Stimulated activated CD8-positive, alpha-beta memory T cell treated with anti-CD3 and anti-CD28 coated beads, Interleukin-4, amount 100 ng/mL, for 48 hours (primary cell): Measurements from ENCODE around the gene LRIG1.

Experiments used
- DNase-seq: peaks from one replicate; pipeline ENCODE4 v3.0.0-alpha.2; 2020

LRIG1 gene

GRCh38 chr3:66413151-66413751, 87.6 kb downstream of the LRIG1 start:
- DNase-seq: no peak

GRCh38 chr3:66411961-66412887, 88.6 kb downstream of the LRIG1 start:
- DNase-seq: no peak

- no peak for DNase-seq
Observed at GRCh38 chr3:66411474-66411873, 89.3 kb downstream of the LRIG1 start.

GRCh38 chr3:66410976-66411375, 89.8 kb downstream of the LRIG1 start:
- no peak for DNase-seq

GRCh38 chr3:66409771-66410754, 90.8 kb downstream of the LRIG1 start:
- no peak for DNase-seq

- peak; percentile 87 for DNase-seq
Observed at GRCh38 chr3:66407611-66408218, 93.1 kb downstream of the LRIG1 start.

- no peak for DNase-seq
Observed at GRCh38 chr3:66406831-66407610, 93.8 kb downstream of the LRIG1 start.

GRCh38 chr3:66406163-66406562, 94.7 kb downstream of the LRIG1 start:
- no peak for DNase-seq

GRCh38 chr3:66405701-66406091, 95.1 kb downstream of the LRIG1 start:
- no peak for DNase-seq

GRCh38 chr3:66404903-66405700, 95.7 kb downstream of the LRIG1 start:
- DNase-seq: no peak

- no peak for DNase-seq
Observed at GRCh38 chr3:66404197-66404596, 96.6 kb downstream of the LRIG1 start.

GRCh38 chr3:66403323-66403990, 97.4 kb downstream of the LRIG1 start:
- DNase-seq: no peak

- no peak for DNase-seq
Observed at GRCh38 chr3:66402596-66403290, 98.1 kb downstream of the LRIG1 start.

GRCh38 chr3:66401675-66402491, 98.9 kb downstream of the LRIG1 start:
- no peak for DNase-seq

- no peak for DNase-seq
Observed at GRCh38 chr3:66401157-66401550, 99.7 kb downstream of the LRIG1 start.

- DNase-seq: no peak
Observed at GRCh38 chr3:66400411-66401156, 100.2 kb downstream of the LRIG1 start.

- DNase-seq: no peak
Observed at GRCh38 chr3:66399529-66400232, 101.1 kb downstream of the LRIG1 start.
